Lower lobe of right lung (tissue), 2 donors: ENCODE data around the gene OR2S2. TPM values are rescaled to one million over a fixed set of nuclear protein-coding genes. Genes with fewer than 3 reads are reported as not detected.

Source experiments
- ATAC-seq, 2 donors: fragments of 200-7000 bp; cut with Tn5 transposase; one replicate each; pipeline ENCODE4 v1.9.1; 2020 to 2022; ENCODE audit warnings: mild to moderate bottlenecking in 2 of 2, moderate library complexity in 2 of 2
- DNase-seq: peaks from one replicate; pipeline ENCODE4 v3.0.0-alpha.2; 2020
- H3K27ac ChIP-seq: fragments of 200-600 bp; one replicate; pipeline ENCODE4 v1.8.0; 2022
- H3K27me3 ChIP-seq: fragments of 200-600 bp; one replicate; pipeline ENCODE4 v1.8.0; 2022; ENCODE audit warnings: low read depth
- H3K36me3 ChIP-seq: fragments of 200-600 bp; one replicate; pipeline ENCODE4 v1.8.0; 2022; ENCODE audit warnings: mild to moderate bottlenecking
- H3K4me1 ChIP-seq: fragments of 200-600 bp; one replicate; pipeline ENCODE4 v1.8.0; 2022
- H3K4me3 ChIP-seq: fragments of 200-600 bp; one replicate; pipeline ENCODE4 v1.8.0; 2022; ENCODE audit warnings: mild to moderate bottlenecking
- H3K9me3 ChIP-seq: fragments of 200-600 bp; one replicate; pipeline ENCODE4 v1.8.0; 2022
- CTCF ChIP-seq: fragments of 200-600 bp; IDR thresholded peaks from one replicate; pipeline ENCODE4 v1.8.0; 2022; ENCODE audit warnings: antibody characterized with exemption, mild to moderate bottlenecking
- intact Hi-C: fragments of 100-400 bp; cut with DNase I; formaldehyde crosslinking; loops from one replicate; pipeline ENCODE4 v1.11.0; 2022
- total RNA-seq: library from RNA; stranded (reverse); fragmentation: NEBNext Ultra II Directional; extraction: Animal tissue kit (Norgen Biotek cat#: 25700); gene quantifications from one replicate; pipeline ENCODE4 v1.2.1, GENCODE V29; 2021
- donor health status: DM: no; HTN: yes; CAD: no; lungs with severe emphysema.

Gene OR2S2
- total RNA-seq, 1 donor from 2014 or later, result not detected

GRCh38 chr9:35942286-35942685 is 15.7 kb downstream of the OR2S2 start:
- TF ChIP-seq CTCF, result no peak
- H3K9me3 ChIP-seq, result no peaks in the 10 kb centered on the region
- H3K27ac ChIP-seq, result no peak overlapping the region
- DNase-seq (no peak), ATAC-seq (no peak)
- no peak overlapping the region for H3K4me3 ChIP-seq
- no peaks in the 10 kb centered on the region for H3K27me3 ChIP-seq
- intact Hi-C loops, result no loop called here
- peaks cover 23% of the 10 kb centered on the region for H3K4me1 ChIP-seq
- no peaks in the 10 kb centered on the region for H3K36me3 ChIP-seq

- H3K36me3 ChIP-seq, result no peaks in the 10 kb centered on the region
- no peak for DNase-seq
- H3K4me1 ChIP-seq, result peaks cover 26% of the 10 kb centered on the region
- no peak overlapping the region for H3K4me3 ChIP-seq
- intact Hi-C loops, result no loop called here
- ATAC-seq, result peak; percentile 34 to 38
- H3K9me3 ChIP-seq, result no peaks in the 10 kb centered on the region
- no peaks in the 10 kb centered on the region for H3K27me3 ChIP-seq
- H3K27ac ChIP-seq, result peak overlapping the region; percentile 8
- no peak for TF ChIP-seq CTCF
Observed at GRCh38 chr9:35940458-35941407, 17.2 kb downstream of the OR2S2 start.

- no peak for ATAC-seq
- no peaks in the 10 kb centered on the region for H3K36me3 ChIP-seq
- intact Hi-C loops, result no loop called here
- H3K4me3 ChIP-seq, result no peak overlapping the region
- TF ChIP-seq CTCF, result no peak
- no peak for DNase-seq
- H3K4me1 ChIP-seq, result peaks cover 22% of the 10 kb centered on the region
- no peaks in the 10 kb centered on the region for H3K9me3 ChIP-seq
- no peaks in the 10 kb centered on the region for H3K27me3 ChIP-seq
- H3K27ac ChIP-seq, result no peak overlapping the region
Observed at GRCh38 chr9:35939679-35940250, 18.2 kb downstream of the OR2S2 start.

GRCh38 chr9:35938474-35939356 is 19.2 kb downstream of the OR2S2 start:
- no peak for TF ChIP-seq CTCF
- H3K4me3 ChIP-seq, result no peak overlapping the region
- no peaks in the 10 kb centered on the region for H3K36me3 ChIP-seq
- no peak for DNase-seq
- intact Hi-C loops, result no loop called here
- no peaks in the 10 kb centered on the region for H3K27me3 ChIP-seq
- no peak for ATAC-seq
- peaks cover 22% of the 10 kb centered on the region for H3K4me1 ChIP-seq
- no peak overlapping the region for H3K27ac ChIP-seq
- H3K9me3 ChIP-seq, result no peaks in the 10 kb centered on the region

GRCh38 chr9:35937227-35937626 is 20.7 kb downstream of the OR2S2 start:
- H3K4me1 ChIP-seq, result peaks cover 32% of the 10 kb centered on the region
- DNase-seq, result no peak
- no peaks in the 10 kb centered on the region for H3K36me3 ChIP-seq

More at GRCh38 chr9:35937227-35937626, 20.7 kb downstream of the OR2S2 start:
- Histone ChIP-seq H3K27ac (no peak overlapping the region), H3K27me3 (no peaks in the 10 kb centered on the region), H3K4me3 (no peak overlapping the region), H3K9me3 (no peaks in the 10 kb centered on the region)
- intact Hi-C loops, result no loop called here
- no peak for ATAC-seq
- no peak for TF ChIP-seq CTCF
